Stimulated activated CD4-positive, alpha-beta T cell treated with anti-CD3 and anti-CD28 coated beads, Interleukin-2, amount 100 ng/mL, for 24 hours (primary cell): ENCODE results near the gene HSPB2.

Experiments used
- DNase-seq, 2 donors: peaks; one replicate each; pipeline ENCODE4 v3.0.0-alpha.2; 2020

HSPB2 gene

DNA sequence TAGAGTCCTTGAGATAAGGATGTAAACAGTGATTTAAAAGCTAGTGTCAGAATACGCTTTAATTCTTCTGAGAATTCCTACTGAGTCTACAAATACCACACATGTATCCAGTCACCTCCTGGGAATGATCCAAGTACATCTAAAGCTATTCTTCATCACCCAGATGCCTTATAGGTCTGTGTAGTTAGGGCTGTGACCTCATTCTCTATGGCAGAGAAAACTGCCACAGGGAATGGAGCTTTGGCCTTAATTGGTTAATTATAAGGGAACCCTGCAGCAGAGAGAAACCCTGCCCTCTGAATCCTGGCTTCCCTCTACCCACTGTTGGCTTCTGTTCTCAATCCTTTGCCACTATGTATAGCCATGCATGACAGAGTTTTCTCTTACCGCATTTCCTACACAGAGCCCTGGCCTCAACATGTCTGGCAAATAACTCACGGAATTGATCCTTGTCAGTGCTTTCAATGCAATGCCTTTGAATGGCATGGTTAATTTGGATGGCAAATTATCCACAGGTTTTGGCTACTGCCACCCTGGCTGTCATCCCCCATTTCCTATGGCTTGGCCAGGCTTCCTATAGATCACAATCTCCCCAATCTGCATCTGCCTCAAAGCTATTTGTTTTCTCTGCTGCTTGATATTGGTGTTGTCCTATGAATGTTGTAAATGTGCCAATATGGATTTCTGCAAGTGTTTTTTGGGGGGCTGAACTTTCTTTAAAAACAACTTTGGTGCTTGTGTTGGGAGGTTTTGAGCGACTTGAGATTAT lies 27.5 kb downstream of the HSPB2 start:
- no peak for DNase-seq

DNA sequence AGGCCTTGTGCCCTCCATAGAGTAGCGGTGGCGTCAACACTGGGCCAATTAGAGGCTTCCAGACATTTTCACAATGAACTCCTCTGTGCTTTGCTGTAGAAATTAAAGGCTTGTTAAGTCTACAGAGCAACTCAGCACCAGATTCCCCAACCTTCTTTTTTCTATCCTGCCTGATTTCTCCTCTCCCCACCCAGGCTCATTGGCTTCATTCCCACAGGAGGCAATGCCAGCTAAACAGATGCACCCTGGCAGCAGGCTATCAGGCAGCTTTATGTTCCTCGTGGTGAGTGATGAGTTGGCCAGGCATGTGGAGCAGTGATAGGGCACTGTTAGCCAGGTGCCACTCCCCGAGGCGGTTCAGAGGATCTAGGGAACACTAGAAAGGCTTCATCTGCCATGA lies 29.4 kb downstream of the HSPB2 start:
- no peak for DNase-seq

DNA sequence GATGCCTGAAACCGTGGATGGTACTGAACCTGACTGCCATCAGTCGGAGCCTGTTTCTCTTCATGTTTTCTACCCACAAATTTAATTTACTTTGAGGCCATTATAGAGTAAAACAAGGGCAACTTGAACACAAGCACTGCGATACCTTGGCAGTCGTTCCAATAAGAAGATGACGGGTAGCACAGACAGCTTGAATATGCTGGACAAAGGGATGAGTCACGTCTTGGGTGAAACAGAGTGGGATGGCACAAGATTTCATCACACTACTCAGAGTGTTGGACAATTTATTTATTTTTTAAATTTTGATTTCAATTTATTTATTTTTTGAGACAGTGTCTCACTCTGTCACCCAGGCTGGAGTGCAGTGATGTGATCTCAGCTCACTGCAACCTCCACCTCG lies 30.3 kb downstream of the HSPB2 start:
- no peak for DNase-seq

DNA sequence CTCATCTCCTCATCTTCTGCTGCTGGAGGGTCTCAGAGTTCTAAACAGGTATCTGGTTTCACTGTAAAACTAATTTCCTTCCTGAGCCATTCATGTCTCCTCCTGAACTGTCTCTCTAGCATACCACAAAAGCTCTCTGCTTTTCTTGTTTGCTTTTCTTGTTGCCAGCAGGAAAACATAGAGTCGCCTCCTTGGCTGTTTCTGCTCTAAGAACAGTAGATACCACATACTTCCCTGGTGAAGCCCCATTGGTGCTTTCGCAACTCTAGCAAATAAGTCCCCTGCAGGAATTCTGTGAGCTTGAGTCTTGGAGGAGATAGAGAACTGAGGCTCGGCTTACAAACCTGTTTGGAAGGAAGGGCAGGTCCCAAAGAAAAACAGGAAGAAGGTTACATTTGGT lies 31.6 kb downstream of the HSPB2 start:
- DNase-seq: no peak

DNA sequence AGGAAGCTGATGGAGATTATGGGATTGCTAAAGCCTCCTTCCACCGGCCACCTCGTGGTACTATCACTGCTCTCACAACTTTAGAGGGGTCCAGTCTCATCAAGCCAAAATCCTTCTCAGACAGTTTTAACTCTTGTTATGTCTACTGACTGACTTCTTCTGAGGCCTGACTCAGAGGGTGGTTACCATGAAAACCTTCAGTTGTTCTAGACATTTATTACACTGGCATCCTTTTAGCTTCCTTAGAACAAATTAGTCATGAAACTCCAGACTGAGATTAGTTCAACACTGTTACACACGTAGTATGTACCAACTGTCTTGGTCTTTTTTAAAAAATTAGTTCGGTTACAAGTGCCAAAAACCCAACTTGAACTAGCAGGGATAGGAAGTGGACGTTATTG lies 32.1 kb downstream of the HSPB2 start:
- DNase-seq: no peak

DNA sequence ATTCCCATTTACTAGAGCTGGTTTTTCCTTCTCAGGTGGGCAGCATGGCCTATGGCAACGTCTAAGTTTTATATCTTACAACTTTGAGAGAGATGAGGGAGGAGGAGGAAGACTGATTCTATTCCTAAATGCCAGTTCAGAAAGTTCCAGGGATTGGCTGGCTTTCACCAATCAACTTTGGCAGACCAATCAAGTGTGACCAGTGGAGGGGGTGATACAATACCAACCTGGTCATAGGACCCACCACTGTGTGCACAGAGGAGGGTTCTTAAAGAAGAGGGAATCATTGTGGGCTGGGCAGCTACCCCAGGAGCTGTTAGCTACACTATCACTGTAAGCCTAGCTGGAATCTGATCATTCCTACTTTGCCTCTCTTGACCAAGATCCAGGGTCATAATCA lies 32.7 kb downstream of the HSPB2 start:
- DNase-seq: no peak

DNA sequence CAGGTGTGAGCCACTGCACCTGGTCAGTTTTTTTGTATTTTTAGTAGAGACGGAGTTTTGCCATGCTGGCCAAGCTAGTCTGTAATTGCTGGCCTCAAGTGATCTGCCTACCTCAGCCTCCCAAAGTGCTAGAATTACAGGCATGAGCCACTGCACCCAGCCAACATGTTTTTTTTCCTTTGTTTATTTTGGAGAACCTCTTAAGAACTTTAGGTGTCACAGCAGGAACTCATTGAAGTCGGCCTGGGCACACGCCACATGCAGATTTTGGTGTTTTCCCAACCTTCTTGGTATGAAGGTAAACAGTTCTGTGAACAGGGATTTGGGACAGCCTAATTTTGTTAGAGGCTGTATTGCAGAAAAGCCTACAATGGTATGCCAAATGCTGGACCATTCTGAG lies 34.0 kb downstream of the HSPB2 start:
- DNase-seq: no peak

DNA sequence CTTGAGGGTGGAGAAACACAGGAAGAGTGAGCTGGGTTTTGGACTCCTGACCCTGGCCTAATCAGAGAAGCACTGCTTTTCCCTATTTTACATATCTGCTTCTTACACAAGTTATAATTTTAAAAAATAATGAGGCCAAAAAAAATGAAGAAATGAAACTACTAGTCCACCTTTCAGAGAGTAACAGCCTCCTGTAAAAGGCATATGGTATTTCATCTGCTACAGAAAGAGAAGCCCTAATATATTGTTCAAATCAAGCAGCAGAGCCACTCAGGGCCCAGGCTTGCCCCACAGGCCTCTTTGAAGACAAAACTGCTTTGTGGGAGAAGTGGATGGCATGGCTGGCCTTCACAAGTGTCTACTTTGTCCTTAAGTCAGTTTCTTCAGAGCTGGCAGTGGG lies 34.6 kb downstream of the HSPB2 start:
- no peak for DNase-seq

DNA sequence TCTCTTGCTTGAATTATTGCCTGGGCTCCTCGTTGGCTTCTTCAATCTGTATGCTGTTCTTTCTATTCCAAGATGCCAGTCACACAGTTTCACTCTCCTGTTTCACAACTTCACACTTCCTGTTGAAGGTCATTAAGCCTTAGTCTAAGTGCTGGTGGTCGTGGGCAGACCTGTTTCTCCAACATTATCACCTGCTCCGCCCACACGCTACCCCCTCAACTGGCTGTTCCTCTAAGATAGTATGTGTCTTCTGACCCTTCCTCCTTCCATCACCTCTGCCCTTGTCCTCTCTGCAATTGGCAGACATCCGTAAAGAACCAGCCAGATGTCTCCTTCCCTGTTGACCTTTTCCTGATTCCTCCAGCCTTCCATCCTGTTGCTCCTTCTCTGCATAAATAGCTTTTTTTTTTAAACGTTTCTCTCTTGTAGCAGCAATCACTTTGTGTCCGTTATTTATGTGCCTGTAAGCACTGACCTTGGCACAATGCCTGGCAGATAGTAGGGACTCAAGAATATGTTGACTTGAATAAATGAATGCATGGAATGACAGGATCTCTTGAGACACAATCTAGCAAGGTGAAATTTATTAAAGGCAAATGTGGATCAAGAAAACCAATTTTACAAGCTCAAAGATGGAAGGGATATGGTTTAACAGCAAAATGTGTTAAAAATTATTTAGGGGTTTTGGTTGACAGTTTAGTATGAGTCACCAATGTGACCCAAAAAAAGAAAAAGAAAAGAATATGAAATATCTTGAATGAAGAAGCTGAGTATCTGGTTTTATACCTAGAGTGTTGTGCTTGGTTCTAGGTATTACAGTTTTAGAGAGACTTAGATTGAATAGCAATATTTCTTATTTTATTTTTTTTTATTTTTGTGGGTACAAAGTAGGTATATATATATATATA lies 37.2 kb downstream of the HSPB2 start:
- DNase-seq: no peak

DNA sequence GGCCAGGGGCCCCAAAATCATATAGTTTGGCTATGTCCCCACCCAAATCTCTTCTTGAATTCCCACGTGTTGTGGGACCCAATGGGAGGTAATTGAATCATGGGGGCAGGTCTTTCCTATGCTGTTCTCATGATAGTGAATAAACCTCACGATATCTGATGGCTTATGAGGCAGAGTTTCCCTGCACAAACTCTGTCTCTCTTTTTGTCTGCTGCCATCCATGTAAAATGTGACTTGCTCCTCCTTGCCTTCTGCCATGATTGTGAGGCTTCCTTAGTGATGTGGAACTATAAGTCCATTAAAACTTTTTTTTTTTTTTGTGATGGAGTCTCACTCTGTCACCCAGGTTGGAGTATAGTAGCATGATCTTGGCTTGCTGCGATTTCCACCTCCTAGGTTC lies 39.0 kb downstream of the HSPB2 start:
- no peak for DNase-seq

DNA sequence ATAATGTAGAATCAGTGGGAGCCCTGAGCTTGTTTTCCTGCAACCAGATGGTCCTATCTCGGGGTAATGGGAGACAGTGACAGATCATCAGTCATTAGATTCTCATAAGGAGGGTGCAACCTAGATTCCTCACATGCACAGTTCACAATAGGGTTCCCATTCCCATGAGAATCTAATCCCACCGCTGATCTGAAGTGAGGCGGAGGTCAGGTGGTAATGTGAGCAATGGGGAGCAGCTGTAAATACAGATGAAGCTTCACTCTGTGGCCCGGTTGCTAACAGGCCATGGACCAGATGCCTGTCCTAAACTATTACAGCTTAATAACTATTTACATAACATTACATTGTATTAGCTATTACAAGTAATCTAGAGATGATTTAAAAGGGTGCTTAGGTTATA lies 41.6 kb downstream of the HSPB2 start:
- no peak for DNase-seq

DNA sequence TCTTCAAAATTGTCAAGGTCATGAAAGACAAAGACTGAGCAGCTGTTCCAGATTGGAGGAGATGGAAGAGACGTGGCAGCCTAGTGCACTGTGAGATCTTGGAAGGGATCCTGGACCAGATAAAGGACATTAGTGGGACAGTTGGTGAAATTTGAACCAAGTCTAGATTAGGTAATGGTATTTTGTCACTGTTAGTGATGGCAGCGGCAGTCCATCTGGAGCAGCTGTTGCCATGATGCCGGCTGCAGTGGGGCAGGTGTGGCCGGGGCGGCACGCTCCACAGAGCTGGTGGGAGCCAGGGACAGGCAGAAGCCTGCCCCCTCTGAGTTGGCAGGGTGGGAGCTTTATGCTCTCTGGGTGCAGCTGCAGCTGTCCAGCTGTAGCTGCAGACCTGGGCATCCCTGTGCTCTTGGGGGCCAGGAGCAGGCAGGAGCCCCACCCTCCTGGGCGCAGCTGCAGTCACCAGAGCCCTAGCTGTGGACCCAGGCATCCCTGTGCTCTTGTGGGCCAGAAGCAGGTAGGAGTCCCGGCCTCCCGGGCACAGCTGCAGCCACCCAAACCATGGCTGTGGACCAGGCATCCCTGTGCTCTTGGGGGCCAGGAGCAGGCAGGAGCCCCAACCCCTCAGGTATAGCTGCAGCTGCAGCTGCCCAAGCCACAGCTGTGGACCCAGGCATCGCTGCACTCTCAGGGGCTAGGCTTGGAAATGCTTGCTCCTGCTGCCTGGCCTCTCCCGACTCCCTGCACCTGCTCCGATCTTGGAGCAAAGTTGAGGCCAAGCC lies 45.3 kb downstream of the HSPB2 start:
- no peak for DNase-seq

DNA sequence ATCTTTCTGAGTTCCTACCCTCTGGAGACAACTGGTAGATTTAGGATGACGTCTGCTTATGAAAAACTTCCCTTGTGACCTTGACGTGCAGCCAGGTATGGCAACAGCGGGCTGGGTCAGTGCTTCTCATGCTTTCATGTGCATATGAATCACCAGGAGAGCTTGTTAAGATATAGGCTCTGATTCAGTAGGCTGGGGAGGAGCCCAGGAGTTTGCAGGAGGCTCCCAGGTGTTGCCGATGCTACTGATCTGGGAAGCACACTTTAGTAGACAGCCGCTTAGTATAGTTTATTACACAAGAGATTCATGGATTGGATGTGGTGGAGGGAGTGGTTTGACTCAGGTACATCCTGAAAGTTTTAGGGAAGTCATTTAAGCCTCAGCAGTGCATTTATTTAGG lies 48.4 kb downstream of the HSPB2 start:
- DNase-seq: no peak

DNA sequence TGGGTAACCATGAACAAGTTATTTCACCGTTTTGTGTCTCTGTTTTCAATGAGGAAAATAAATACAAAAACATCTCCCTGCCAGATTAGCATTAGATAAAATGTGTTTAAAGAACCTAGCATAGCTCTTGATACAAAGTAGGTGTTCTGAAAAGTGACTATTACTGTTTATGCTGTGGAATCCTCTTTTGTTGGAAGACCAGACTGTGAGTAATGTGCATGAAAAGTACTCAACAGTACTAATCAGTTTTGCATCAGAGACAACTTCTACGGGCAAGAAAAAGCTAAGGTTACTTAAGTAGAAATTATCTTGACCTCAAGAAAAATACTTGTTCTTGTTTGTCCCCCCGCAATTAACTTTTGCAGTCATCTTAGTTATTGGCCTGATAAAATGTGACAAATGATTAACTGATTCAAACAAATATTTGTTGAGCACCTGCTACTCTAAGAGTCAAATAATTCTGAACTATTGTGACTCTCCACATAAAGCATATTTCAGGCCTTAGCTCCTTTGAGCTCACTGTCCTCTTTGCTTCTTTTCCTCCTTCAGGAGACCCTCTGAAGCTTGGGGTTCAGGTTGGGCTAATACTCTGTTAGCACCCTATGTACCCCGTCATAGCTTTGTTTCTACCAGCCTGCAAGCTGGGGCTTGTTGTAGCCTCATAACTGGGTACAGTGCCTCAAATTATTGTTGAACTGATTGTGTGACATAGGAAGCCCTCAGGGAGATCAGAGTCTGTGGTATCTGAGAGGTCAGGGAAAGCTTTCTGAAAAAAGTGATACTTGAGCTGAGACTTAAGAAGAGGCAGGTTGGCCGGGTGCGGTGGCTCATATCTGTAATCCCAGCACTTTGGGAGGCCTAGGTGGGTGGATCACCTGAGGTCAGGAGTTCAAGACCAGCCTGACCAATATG lies 49.1 kb downstream of the HSPB2 start:
- DNase-seq: no peak
